ENCODE results near the gene CCDC122. TPM values are rescaled to one million over a fixed set of nuclear protein-coding genes. Genes with fewer than 3 reads are reported as not detected.

Gene CCDC122
- total RNA-seq, 1 experiment from 2014 or later: 10.5 TPM

DNA sequence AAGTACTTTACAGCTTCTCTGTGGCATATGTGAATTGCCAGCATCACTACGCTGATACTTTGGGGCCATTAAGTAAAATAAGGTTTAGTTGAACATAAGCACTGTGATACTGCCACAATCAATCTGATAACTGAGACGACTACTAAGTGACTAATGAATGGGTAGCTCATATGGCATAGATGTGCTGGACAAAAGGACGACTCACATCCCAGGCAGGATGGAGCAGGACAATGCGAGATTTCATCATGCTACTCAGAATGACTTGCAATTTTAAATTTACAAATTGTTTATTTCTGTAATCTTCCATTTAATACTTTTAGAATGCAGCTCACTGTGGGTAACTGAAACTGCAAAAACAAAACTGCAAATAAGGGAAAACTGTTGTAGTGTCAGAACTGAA, 13.6 kb downstream of the CCDC122 start:
- H3K27ac Mint-ChIP-seq: no peak overlapping the region
- POLR2A ChIA-PET: no interaction called here
- no peak overlapping the region for H3K4me3 Mint-ChIP-seq
- H3K9me3 Mint-ChIP-seq: peaks cover 17% of the 10 kb centered on the region
- ATAC-seq (no peak), DNase-seq (ENCODE audit: low spot score) (no peak)
- CTCF ChIA-PET: no interaction called here
- TF ChIP-seq ZNF317 (CRISPR knock-in tag; IDR thresholded peaks at IDR 0.05; ENCODE audit: borderline replicate concordance, low read depth): no peak
- no peak for TF ChIP-seq ZNF671 (CRISPR knock-in tag; IDR thresholded peaks at IDR 0.05)
- TF ChIP-seq CTCF (IDR thresholded peaks at IDR 0.05): no peak
- TF ChIP-seq ERG (CRISPR knock-in tag; IDR thresholded peaks at IDR 0.05): no peak
- TF ChIP-seq ZNF423 (CRISPR knock-in tag; IDR thresholded peaks at IDR 0.05): no peak
- TF ChIP-seq USF1 (CRISPR knock-in tag; IDR thresholded peaks at IDR 0.05): no peak
- TF ChIP-seq CREB1 (CRISPR knock-in tag; IDR thresholded peaks at IDR 0.05): no peak
- TF ChIP-seq, protein P1, sequence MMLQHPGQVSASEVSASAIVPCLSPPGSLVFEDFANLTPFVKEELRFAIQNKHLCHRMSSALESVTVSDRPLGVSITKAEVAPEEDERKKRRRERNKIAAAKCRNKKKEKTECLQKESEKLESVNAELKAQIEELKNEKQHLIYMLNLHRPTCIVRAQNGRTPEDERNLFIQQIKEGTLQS (CRISPR knock-in tag; conservative IDR thresholded peaks at IDR 0.05): no peak
- TF ChIP-seq, protein P2, sequence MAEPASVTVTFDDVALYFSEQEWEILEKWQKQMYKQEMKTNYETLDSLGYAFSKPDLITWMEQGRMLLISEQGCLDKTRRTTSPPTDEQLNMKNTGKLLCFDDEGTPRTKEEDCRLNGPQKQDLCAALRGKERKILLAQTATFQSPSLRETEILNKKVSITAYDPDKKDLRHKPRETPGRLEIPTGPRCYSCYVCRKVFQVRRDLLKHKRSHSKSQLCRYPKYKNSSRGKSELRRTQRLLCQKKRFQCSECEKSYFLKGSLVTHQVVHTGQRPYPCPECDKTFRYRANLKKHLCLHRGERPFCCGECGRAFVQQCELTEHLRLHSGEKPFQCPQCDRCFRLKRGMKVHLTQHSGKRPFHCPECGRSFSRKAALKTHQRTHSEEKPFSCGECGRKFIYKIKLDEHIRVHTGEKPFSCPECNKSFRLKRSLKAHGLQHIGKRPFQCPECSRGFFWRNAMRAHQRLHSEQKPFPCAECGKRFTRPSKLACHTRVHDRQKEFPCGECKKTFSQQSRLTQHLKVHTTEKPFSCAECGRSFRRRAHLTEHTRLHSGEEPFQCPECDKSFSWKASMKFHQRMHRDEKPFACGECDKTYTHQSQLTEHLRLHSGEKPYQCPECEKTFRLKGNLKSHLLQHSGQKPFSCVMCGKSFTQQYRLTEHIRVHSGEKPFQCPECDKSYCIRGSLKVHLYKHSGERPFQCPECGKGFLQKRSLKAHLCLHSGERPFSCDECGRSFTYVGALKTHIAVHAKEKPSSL (CRISPR knock-in tag; conservative IDR thresholded peaks at IDR 0.05): no peak
- no peak for TF ChIP-seq GRHL2 (CRISPR knock-in tag; IDR thresholded peaks at IDR 0.05; ENCODE audit: insufficient replicate concordance, severe bottlenecking)
- no peak for TF ChIP-seq ZNF232 (CRISPR knock-in tag; IDR thresholded peaks at IDR 0.05)
- TF ChIP-seq CBFB (CRISPR knock-in tag; IDR thresholded peaks at IDR 0.05; ENCODE audit: low read depth): no peak
- TF ChIP-seq FOXJ3 (CRISPR knock-in tag; IDR thresholded peaks at IDR 0.05; ENCODE audit: borderline replicate concordance): no peak
- TF ChIP-seq, protein P3, sequence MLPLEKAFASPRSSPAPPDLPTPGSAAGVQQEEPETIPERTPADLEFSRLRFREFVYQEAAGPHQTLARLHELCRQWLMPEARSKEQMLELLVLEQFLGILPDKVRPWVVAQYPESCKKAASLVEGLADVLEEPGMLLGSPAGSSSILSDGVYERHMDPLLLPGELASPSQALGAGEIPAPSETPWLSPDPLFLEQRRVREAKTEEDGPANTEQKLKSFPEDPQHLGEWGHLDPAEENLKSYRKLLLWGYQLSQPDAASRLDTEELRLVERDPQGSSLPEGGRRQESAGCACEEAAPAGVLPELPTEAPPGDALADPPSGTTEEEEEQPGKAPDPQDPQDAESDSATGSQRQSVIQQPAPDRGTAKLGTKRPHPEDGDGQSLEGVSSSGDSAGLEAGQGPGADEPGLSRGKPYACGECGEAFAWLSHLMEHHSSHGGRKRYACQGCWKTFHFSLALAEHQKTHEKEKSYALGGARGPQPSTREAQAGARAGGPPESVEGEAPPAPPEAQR (CRISPR knock-in tag; IDR thresholded peaks at IDR 0.05): no peak
- TF ChIP-seq OVOL2 (CRISPR knock-in tag; IDR thresholded peaks at IDR 0.05; ENCODE audit: borderline replicate concordance): no peak
- no peak for TF ChIP-seq PRRX2 (CRISPR knock-in tag; IDR thresholded peaks at IDR 0.05)
- H3K36me3 Mint-ChIP-seq: peaks cover 37% of the 10 kb centered on the region
- H3K27me3 Mint-ChIP-seq (ENCODE audit: low read depth): no peaks in the 10 kb centered on the region
- peaks cover 7% of the 10 kb centered on the region for H3K4me1 Mint-ChIP-seq

DNA sequence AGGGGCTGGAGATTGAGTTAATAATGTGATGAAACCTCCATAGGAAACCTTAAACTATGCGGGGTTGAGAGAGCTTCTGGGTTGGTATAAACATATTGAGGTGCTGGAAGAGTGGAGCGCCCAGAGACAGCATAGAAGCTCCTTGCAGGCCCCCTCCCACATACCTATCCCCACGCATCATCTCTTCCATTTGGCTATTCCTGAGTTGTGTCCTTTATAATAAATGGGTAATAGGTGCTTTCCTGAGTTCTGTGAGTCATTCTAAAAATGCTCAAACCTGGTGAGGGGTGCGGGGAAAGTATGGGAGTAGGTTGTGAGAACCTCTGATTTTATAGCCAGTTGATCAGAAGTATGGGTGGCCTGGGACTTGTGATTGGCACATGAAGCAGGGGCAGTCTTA, 14.6 kb downstream of the CCDC122 start:
- H3K4me3 Mint-ChIP-seq: no peak overlapping the region
- H3K27me3 Mint-ChIP-seq (ENCODE audit: low read depth): no peaks in the 10 kb centered on the region
- H3K9me3 Mint-ChIP-seq: peaks cover 17% of the 10 kb centered on the region
- peaks cover 37% of the 10 kb centered on the region for H3K36me3 Mint-ChIP-seq
- ATAC-seq (no peak), DNase-seq (ENCODE audit: low spot score) (no peak)
- POLR2A ChIA-PET: no interaction called here
- CTCF ChIA-PET: no interaction called here
- H3K4me1 Mint-ChIP-seq: peaks cover 14% of the 10 kb centered on the region
- H3K27ac Mint-ChIP-seq: no peak overlapping the region
- TF ChIP-seq ZNF232 (CRISPR knock-in tag; IDR thresholded peaks at IDR 0.05): no peak
- TF ChIP-seq SMAD4 (CRISPR knock-in tag; IDR thresholded peaks at IDR 0.05): no peak
- TF ChIP-seq ZNF512 (CRISPR knock-in tag; IDR thresholded peaks at IDR 0.05; ENCODE audit: borderline replicate concordance): no peak
- TF ChIP-seq GABPB1 (CRISPR knock-in tag; IDR thresholded peaks at IDR 0.05): no peak
- TF ChIP-seq FOXK1 (CRISPR knock-in tag; IDR thresholded peaks at IDR 0.05): no peak
- no peak for TF ChIP-seq MAX (CRISPR knock-in tag; IDR thresholded peaks at IDR 0.05)
- no peak for TF ChIP-seq CREB1 (CRISPR knock-in tag; IDR thresholded peaks at IDR 0.05)
- TF ChIP-seq PRRX2 (CRISPR knock-in tag; IDR thresholded peaks at IDR 0.05): no peak
- no peak for TF ChIP-seq TEAD4 (CRISPR knock-in tag; IDR thresholded peaks at IDR 0.05)
- TF ChIP-seq GTF2I (CRISPR knock-in tag; conservative IDR thresholded peaks at IDR 0.05): no peak
- TF ChIP-seq, protein P4, sequence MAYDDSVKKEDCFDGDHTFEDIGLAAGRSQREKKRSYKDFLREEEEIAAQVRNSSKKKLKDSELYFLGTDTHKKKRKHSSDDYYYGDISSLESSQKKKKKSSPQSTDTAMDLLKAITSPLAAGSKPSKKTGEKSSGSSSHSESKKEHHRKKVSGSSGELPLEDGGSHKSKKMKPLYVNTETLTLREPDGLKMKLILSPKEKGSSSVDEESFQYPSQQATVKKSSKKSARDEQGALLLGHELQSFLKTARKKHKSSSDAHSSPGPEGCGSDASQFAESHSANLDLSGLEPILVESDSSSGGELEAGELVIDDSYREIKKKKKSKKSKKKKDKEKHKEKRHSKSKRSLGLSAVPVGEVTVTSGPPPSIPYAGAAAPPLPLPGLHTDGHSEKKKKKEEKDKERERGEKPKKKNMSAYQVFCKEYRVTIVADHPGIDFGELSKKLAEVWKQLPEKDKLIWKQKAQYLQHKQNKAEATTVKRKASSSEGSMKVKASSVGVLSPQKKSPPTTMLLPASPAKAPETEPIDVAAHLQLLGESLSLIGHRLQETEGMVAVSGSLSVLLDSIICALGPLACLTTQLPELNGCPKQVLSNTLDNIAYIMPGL (CRISPR knock-in tag; IDR thresholded peaks at IDR 0.05): no peak
- no peak for TF ChIP-seq GRHL2 (CRISPR knock-in tag; IDR thresholded peaks at IDR 0.05; ENCODE audit: insufficient replicate concordance, severe bottlenecking)
- no peak for TF ChIP-seq NFE2L1 (CRISPR knock-in tag; IDR thresholded peaks at IDR 0.05)

Measured in WTC11 (cell line).